Measurements from ENCODE around the gene TRPC6. TPM values are rescaled to one million over a fixed set of nuclear protein-coding genes. Genes with fewer than 3 reads are reported as not detected.

The TRPC6 gene
- total RNA-seq, 2 donors from 2014 or later, result 0.52 to 4.0 TPM

GRCh38 chr11:101429703-101430540 lies 153.9 kb downstream of the TRPC6 start:
- no peaks in the 10 kb centered on the region for H3K9me3 ChIP-seq
- H3K4me1 ChIP-seq, result no peaks in the 10 kb centered on the region
- 48 to 52% methylated on average over 2 of the region's 2 CpGs for WGBS, 2 donors
- ATAC-seq (no peak), DNase-seq (no peak)
- TF ChIP-seq CTCF (IDR thresholded peaks at IDR 0.05), result no peak
- intact Hi-C loops (cut with DNase I), result no loop called here
- H3K36me3 ChIP-seq (replicated peaks in 1 of 2; ENCODE audit: insufficient read depth in 1 of 2, low read depth in 2 of 2), result no peaks in the 10 kb centered on the region
- H3K27me3 ChIP-seq, result no peaks in the 10 kb centered on the region
- H3K4me3 ChIP-seq, result no peak overlapping the region
- H3K27ac ChIP-seq, result no peak overlapping the region

- Histone ChIP-seq H3K4me3 (no peak overlapping the region), H3K4me1 (no peaks in the 10 kb centered on the region), H3K9me3 (no peaks in the 10 kb centered on the region), H3K27ac (no peak overlapping the region), H3K27me3 (no peaks in the 10 kb centered on the region), H3K36me3 (replicated peaks in 1 of 2; ENCODE audit: insufficient read depth in 1 of 2, low read depth in 2 of 2) (no peaks in the 10 kb centered on the region)
- TF ChIP-seq POLR2A (IDR thresholded peaks at IDR 0.05) (no peak), CTCF (IDR thresholded peaks at IDR 0.05) (peak in 6 of 7 experiments; percentile 19 to 59 (median 53))
- WGBS, 2 donors, result 59 to 71% methylated on average over 1 of the region's 1 CpG
- intact Hi-C loops (cut with DNase I), result no loop called here
- ATAC-seq (peak; percentile 64), DNase-seq (peak in 1 of 4 donors; percentile 15)
These were observed 154.9 kb downstream of the TRPC6 start for GRCh38 chr11:101428918-101429317.

GRCh38 chr11:101407324-101407723 lies 176.5 kb downstream of the TRPC6 start:
- no peaks in the 10 kb centered on the region for H3K9me3 ChIP-seq
- no peaks in the 10 kb centered on the region for H3K4me1 ChIP-seq
- peak in 1 of 4 donors; percentile 23 for DNase-seq
- no peaks in the 10 kb centered on the region for H3K36me3 ChIP-seq (replicated peaks in 1 of 2; ENCODE audit: insufficient read depth in 1 of 2, low read depth in 2 of 2)
- 42 to 80% methylated on average over 2 of the region's 2 CpGs for WGBS, 2 donors
- ATAC-seq, result peak; percentile 24
- TF ChIP-seq CTCF (IDR thresholded peaks at IDR 0.05) (no peak), POLR2A (IDR thresholded peaks at IDR 0.05) (no peak)
- no peak overlapping the region for H3K4me3 ChIP-seq
- H3K27me3 ChIP-seq, result no peaks in the 10 kb centered on the region
- intact Hi-C loops (cut with DNase I), result no loop called here
- no peak overlapping the region for H3K27ac ChIP-seq

Small RNA genes lying within 50 kb of the gene (microRNA-seq; reads per million reads assigned to microRNA genes)
- gene MIR3920 (ENCODE audit: borderline number of aligned reads in 2 of 2, borderline replicate concordance in 2 of 2), result 0 reads per million in 2 donors

Small RNA genes lying within 50 kb of the gene (small RNA-seq; reads per million reads assigned to genes)
- gene MIR3920, result not detected
